IPS-NIHi7 (cell line): ENCODE data around the gene PROCA1.

Experiments used
- DNase-seq: peaks from one replicate; pipeline ENCODE4 v3.0.0; 2012; ENCODE audit warnings: mixed read lengths; ENCODE audit errors: extremely low spot score

Gene PROCA1

GRCh38 chr17:28707339-28707720, 4.4 kb downstream of the PROCA1 start:
- no peak for DNase-seq

- no peak for DNase-seq
Measured at GRCh38 chr17:28706471-28707338, 5.0 kb downstream of the PROCA1 start.

- DNase-seq, result no peak
Measured at GRCh38 chr17:28705728-28706334, 5.9 kb downstream of the PROCA1 start.

GRCh38 chr17:28705074-28705659, 6.5 kb downstream of the PROCA1 start:
- DNase-seq, result no peak

- no peak for DNase-seq
Measured at GRCh38 chr17:28704219-28704858, 7.3 kb downstream of the PROCA1 start.

GRCh38 chr17:28703552-28704218, 8.0 kb downstream of the PROCA1 start:
- no peak for DNase-seq

- DNase-seq, result no peak
Measured at GRCh38 chr17:28702752-28703150, 8.9 kb downstream of the PROCA1 start.

- DNase-seq, result no peak
Measured at GRCh38 chr17:28702026-28702751, 9.5 kb downstream of the PROCA1 start.

GRCh38 chr17:28700830-28701492, 10.7 kb downstream of the PROCA1 start:
- DNase-seq, result no peak

GRCh38 chr17:28700278-28700677, 11.4 kb downstream of the PROCA1 start:
- no peak for DNase-seq

GRCh38 chr17:28698253-28698941, 13.3 kb downstream of the PROCA1 start:
- no peak for DNase-seq

GRCh38 chr17:28693869-28694268, 17.8 kb downstream of the PROCA1 start:
- DNase-seq, result no peak

GRCh38 chr17:28689011-28689410, 22.7 kb downstream of the PROCA1 start:
- DNase-seq, result no peak

GRCh38 chr17:28688481-28688880, 23.2 kb downstream of the PROCA1 start:
- DNase-seq, result no peak

- no peak for DNase-seq
Measured at GRCh38 chr17:28686296-28686695, 25.4 kb downstream of the PROCA1 start.

- no peak for DNase-seq
Measured at GRCh38 chr17:28685366-28685765, 26.3 kb downstream of the PROCA1 start.

- no peak for DNase-seq
Measured at GRCh38 chr17:28684963-28685362, 26.7 kb downstream of the PROCA1 start.

GRCh38 chr17:28682655-28683054, 29.0 kb downstream of the PROCA1 start:
- DNase-seq, result no peak

- peak; percentile 44 for DNase-seq
Measured at GRCh38 chr17:28675980-28676379, 35.7 kb downstream of the PROCA1 start.

- no peak for DNase-seq
Measured at GRCh38 chr17:28675490-28675889, 36.2 kb downstream of the PROCA1 start.
